Right lung (tissue), 5 donors: ENCODE data around the gene MPP2. TPM values are rescaled to one million over a fixed set of nuclear protein-coding genes. Genes with fewer than 3 reads are reported as not detected.
"Not testable (repeated sequence)": the region's sequence is repeated elsewhere in the genome, so short reads cannot be mapped to it uniquely, and the experiment has no call there.

Experiments
- DNase-seq, 2 donors: peaks; one replicate each; pipeline ENCODE4 v3.0.0-alpha.2; 2013
- polyA plus RNA-seq, 5 donors: library from polyadenylated mRNA; unstranded; fragments of 120-200 nt; gene quantifications; one replicate each; pipeline versions ENCODE4 v1.2.1 to v1.2.3, GENCODE V29; 2013; ENCODE audit warnings: inconsistent platforms in 1 of 5, low replicate concordance in 1 of 5; ENCODE audit not compliant: insufficient read length in 5 of 5, insufficient read depth in 1 of 5

MPP2 gene
- polyA plus RNA-seq, 5 donors = 3.5 to 5.1 (median 4.7) TPM

GRCh38 chr17:43931062-43931571, 23.8 kb upstream of the MPP2 start:
- DNase-seq = no peak

GRCh38 chr17:43928609-43929008, 21.3 kb upstream of the MPP2 start:
- no peak for DNase-seq

GRCh38 chr17:43927929-43928328, 20.6 kb upstream of the MPP2 start:
- DNase-seq = not testable (repeated sequence)

GRCh38 chr17:43927060-43927864, 19.9 kb upstream of the MPP2 start:
- DNase-seq = no peak

- DNase-seq = no peak
Measured at GRCh38 chr17:43924558-43924957, 17.2 kb upstream of the MPP2 start.

- no peak for DNase-seq
Measured at GRCh38 chr17:43920500-43921095, 13.3 kb upstream of the MPP2 start.

GRCh38 chr17:43918026-43918389, 10.7 kb upstream of the MPP2 start:
- DNase-seq = no peak

GRCh38 chr17:43917348-43918025, 10.2 kb upstream of the MPP2 start:
- peak in 1 of 2 donors; percentile 15 for DNase-seq

GRCh38 chr17:43917016-43917347, 9.6 kb upstream of the MPP2 start:
- DNase-seq = no peak

- DNase-seq = no peak
Measured at GRCh38 chr17:43916385-43916784, 9.0 kb upstream of the MPP2 start.

GRCh38 chr17:43915559-43915958, 8.2 kb upstream of the MPP2 start:
- no peak for DNase-seq

GRCh38 chr17:43914451-43914850, 7.1 kb upstream of the MPP2 start:
- DNase-seq = no peak

GRCh38 chr17:43913584-43913983, 6.2 kb upstream of the MPP2 start:
- DNase-seq = no peak

GRCh38 chr17:43912635-43913304, 5.4 kb upstream of the MPP2 start:
- no peak for DNase-seq

GRCh38 chr17:43911904-43912303, 4.6 kb upstream of the MPP2 start:
- no peak for DNase-seq

GRCh38 chr17:43909537-43910231, 2.3 kb upstream of the MPP2 start:
- DNase-seq = no peak

- DNase-seq = peak in 1 of 2 donors; percentile 48
Measured at GRCh38 chr17:43907998-43908721, 824 bp upstream of the MPP2 start.

GRCh38 chr17:43906951-43907424, 348 bp downstream of the MPP2 start:
- DNase-seq = peak in 1 of 2 donors; percentile 17

- peak; percentile 54 to 56 for DNase-seq
Measured at GRCh38 chr17:43905985-43906852, 1.1 kb downstream of the MPP2 start.
